GM18499 (cell line): ENCODE measurements around the gene SAMMSON.

ENCODE experiments used
- ATAC-seq: cut with Tn5 transposase; IDR thresholded peaks from one replicate; pipeline ENCODE4 v1.9.1; 2021; ENCODE audit warnings: moderate number of reproducible peaks; ENCODE audit not compliant: insufficient read depth, unreplicated experiment

SAMMSON gene

GRCh38 chr3:70006089-70006488, 6.6 kb downstream of the SAMMSON start:
- ATAC-seq = no peak

- ATAC-seq = no peak
Observed at GRCh38 chr3:70010346-70010745, 10.8 kb downstream of the SAMMSON start.

GRCh38 chr3:70011582-70011981, 12.0 kb downstream of the SAMMSON start:
- no peak for ATAC-seq

GRCh38 chr3:70020906-70021660, 21.6 kb downstream of the SAMMSON start:
- ATAC-seq = no peak

- ATAC-seq = no peak
Observed at GRCh38 chr3:70028361-70028760, 28.8 kb downstream of the SAMMSON start.

- ATAC-seq = no peak
Observed at GRCh38 chr3:70038693-70039092, 39.2 kb downstream of the SAMMSON start.

GRCh38 chr3:70040386-70040785, 40.9 kb downstream of the SAMMSON start:
- ATAC-seq = no peak

- no peak for ATAC-seq
Observed at GRCh38 chr3:70042641-70043040, 43.1 kb downstream of the SAMMSON start.

- ATAC-seq = no peak
Observed at GRCh38 chr3:70049761-70050160, 50.2 kb downstream of the SAMMSON start.

- peak; percentile 52 for ATAC-seq
Observed at GRCh38 chr3:70053293-70053692, 53.8 kb downstream of the SAMMSON start.

GRCh38 chr3:70056081-70056480, 56.5 kb downstream of the SAMMSON start:
- ATAC-seq = no peak

GRCh38 chr3:70057426-70057825, 57.9 kb downstream of the SAMMSON start:
- ATAC-seq = no peak

- ATAC-seq = no peak
Observed at GRCh38 chr3:70061096-70061495, 61.6 kb downstream of the SAMMSON start.

GRCh38 chr3:70064194-70064779, 64.8 kb downstream of the SAMMSON start:
- ATAC-seq = no peak

GRCh38 chr3:70065696-70066253, 66.2 kb downstream of the SAMMSON start:
- no peak for ATAC-seq

- no peak for ATAC-seq
Observed at GRCh38 chr3:70067860-70068521, 68.5 kb downstream of the SAMMSON start.

- no peak for ATAC-seq
Observed at GRCh38 chr3:70069557-70069956, 70.0 kb downstream of the SAMMSON start.

GRCh38 chr3:70071138-70071537, 71.6 kb downstream of the SAMMSON start:
- no peak for ATAC-seq

GRCh38 chr3:70072180-70072579, 72.6 kb downstream of the SAMMSON start:
- no peak for ATAC-seq

GRCh38 chr3:70072754-70073153, 73.2 kb downstream of the SAMMSON start:
- ATAC-seq = no peak

- no peak for ATAC-seq
Observed at GRCh38 chr3:70075101-70075500, 75.6 kb downstream of the SAMMSON start.
